ENCODE results near the gene FBXO21. TPM values are rescaled to one million over a fixed set of nuclear protein-coding genes. Genes with fewer than 3 reads are reported as not detected.
"Not testable (repeated sequence)": the region's sequence is repeated elsewhere in the genome, so short reads cannot be mapped to it uniquely, and the experiment has no call there.

FBXO21 gene
- total and polyA plus RNA-seq, 2 of the 13 experiments (the other 11 are each of a cell fraction or from before 2014, with no cell fraction given) = 15.6 to 32.5 TPM

DNA sequence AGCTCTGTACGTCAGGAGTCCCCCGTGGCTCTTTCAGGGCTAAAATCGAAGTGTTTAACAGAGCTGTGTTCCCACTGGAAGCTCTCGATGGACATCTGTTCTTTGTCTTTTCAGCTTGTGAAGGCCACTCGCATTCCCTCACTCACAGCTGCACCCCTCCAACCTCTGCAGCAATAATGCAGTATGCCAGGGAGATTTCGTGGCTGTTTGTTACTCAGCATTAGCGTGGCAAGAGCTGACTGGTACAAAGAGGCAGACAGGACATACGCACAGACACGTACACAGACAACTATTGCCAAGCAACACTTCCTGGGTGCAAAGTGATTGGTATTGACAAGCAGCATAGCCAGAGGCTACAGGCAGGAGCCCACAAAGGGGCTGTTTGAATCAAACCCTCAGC, 11.8 kb upstream of the FBXO21 start:
- TF ChIP-seq RBAK (CRISPR knock-in tag; IDR thresholded peaks at IDR 0.05) (peak; percentile 95), PLRG1 (conservative IDR thresholded peaks at IDR 0.05) (no peak), RFX5 (IDR thresholded peaks at IDR 0.05; ENCODE audit: low read depth, low read length) (no peak)
- no peak overlapping the region for H3K4me2 ChIP-seq (ENCODE audit: low read depth, low read length)
- H3K9me3 ChIP-seq (ENCODE audit: low read length) = no peaks in the 10 kb centered on the region
- no peak overlapping the region for H3K9ac ChIP-seq (ENCODE audit: insufficient read depth, low read depth, low read length)
- H3K4me1 ChIP-seq (ENCODE audit: insufficient read depth, low read length) = no peaks in the 10 kb centered on the region
- in situ Hi-C loops (cut with HindIII; ENCODE audit: extremely low pct_ligation_motif_present, low pct_unique_long_range_greater_than_20kb) (no loop called here), intact Hi-C loops (cut with micrococcal nuclease; ENCODE audit: unreplicated experiment) (no loop called here)
- CTCF ChIA-PET (ENCODE audit: low intra/inter-chr PET ratio, low total read pairs) = no interaction called here
- H2AFZ ChIP-seq (ENCODE audit: low read length) = no peak overlapping the region
- H4K20me1 ChIP-seq (ENCODE audit: insufficient read depth, low read length) = no peaks in the 10 kb centered on the region
- H3K36me3 ChIP-seq (replicated peaks in 1 of 2; ENCODE audit: control insufficient read depth in 1 of 2, insufficient read depth in 2 of 2, low read length in 2 of 2) = no peaks in the 10 kb centered on the region
- no peak overlapping the region for H3K4me3 ChIP-seq (replicated peaks in 1 of 3; ENCODE audit: insufficient read depth in 1 of 3, low read depth in 2 of 3, low read length in 3 of 3)
- DNase-seq (ENCODE audit: low spot score) (no peak), FAIRE-seq (no peak), ATAC-seq (no peak)
- no peaks in the 10 kb centered on the region for H3K79me2 ChIP-seq (ENCODE audit: insufficient read depth, low read length)
- H3K27me3 ChIP-seq (ENCODE audit: control insufficient read depth in 1 of 2, insufficient read depth in 2 of 2, low read length in 2 of 2) = peaks cover 1 to 28% of the 10 kb centered on the region in 2 experiments; a peak in 4 of 5 replicates
- BruUV-seq (replicated peaks) = no TSS peak
- no peak overlapping the region for H3K27ac ChIP-seq (ENCODE audit: extremely low read length, insufficient read depth, low read length)
- POLR2A ChIA-PET = no interaction called here
- WGBS (ENCODE audit: low lambda C conversion rate) = 47% methylated on average over 8 of the region's 9 CpGs

DNA sequence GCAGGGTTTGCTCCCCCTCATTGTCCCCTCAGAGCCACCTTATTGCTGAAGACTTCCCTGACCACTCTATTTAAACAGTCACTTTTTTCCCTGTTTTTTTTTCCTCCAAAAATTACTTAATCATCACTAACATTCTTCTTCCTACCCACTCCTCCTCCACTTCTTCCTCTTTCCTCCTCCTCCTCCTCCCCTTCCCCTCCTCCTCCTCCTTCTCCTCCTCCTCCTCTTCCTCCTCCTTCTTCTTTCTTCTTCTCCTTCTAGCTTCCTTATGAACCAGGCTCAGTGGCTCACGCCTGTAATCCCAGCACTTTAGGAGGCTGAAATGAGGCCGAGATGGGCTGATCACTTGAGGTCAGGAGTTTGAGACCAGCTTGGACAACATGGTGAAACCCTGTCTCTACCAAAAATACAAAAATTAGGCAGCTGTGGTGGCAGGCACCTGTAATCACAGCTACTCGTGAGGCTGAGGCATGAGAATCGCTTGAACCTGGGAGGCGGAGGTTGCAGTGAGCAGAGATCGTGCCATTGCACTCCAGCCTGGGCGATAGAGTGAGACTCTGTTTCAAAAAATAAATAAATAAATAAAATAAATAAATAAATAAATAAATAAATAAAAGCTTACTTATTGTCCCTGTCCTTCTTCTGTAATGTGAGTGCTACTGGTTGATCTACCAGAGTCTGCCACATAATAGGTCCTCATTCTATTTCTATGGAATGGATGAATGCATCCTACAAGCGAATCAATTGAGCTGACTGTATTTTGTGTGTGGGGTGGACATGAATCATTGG, 9.9 kb upstream of the FBXO21 start:
- H3K27ac ChIP-seq (ENCODE audit: extremely low read length, insufficient read depth, low read length); POLR2A ChIA-PET; FAIRE-seq; intact Hi-C loops (cut with micrococcal nuclease; ENCODE audit: unreplicated experiment); CTCF ChIA-PET (ENCODE audit: low intra/inter-chr PET ratio, low total read pairs); H3K9ac ChIP-seq (ENCODE audit: insufficient read depth, low read depth, low read length); H2AFZ ChIP-seq (ENCODE audit: low read length); H3K36me3 ChIP-seq (replicated peaks in 1 of 2; ENCODE audit: control insufficient read depth in 1 of 2, insufficient read depth in 2 of 2, low read length in 2 of 2); H3K4me1 ChIP-seq (ENCODE audit: insufficient read depth, low read length); BruUV-seq (replicated peaks); ATAC-seq; H3K79me2 ChIP-seq (ENCODE audit: insufficient read depth, low read length); H3K4me2 ChIP-seq (ENCODE audit: low read depth, low read length); H3K9me3 ChIP-seq (ENCODE audit: low read length); in situ Hi-C loops (cut with HindIII; ENCODE audit: extremely low pct_ligation_motif_present, low pct_unique_long_range_greater_than_20kb); DNase-seq (ENCODE audit: low spot score); H3K4me3 ChIP-seq (replicated peaks in 1 of 3; ENCODE audit: insufficient read depth in 1 of 3, low read depth in 2 of 3, low read length in 3 of 3); H4K20me1 ChIP-seq (ENCODE audit: insufficient read depth, low read length): not testable (repeated sequence)
- H3K27me3 ChIP-seq (ENCODE audit: control insufficient read depth in 1 of 2, insufficient read depth in 2 of 2, low read length in 2 of 2) = peaks cover 1 to 37% of the 10 kb centered on the region in 2 experiments; a peak in 4 of 5 replicates
- WGBS (ENCODE audit: low lambda C conversion rate) = 38% methylated on average over 8 of the region's 8 CpGs

DNA sequence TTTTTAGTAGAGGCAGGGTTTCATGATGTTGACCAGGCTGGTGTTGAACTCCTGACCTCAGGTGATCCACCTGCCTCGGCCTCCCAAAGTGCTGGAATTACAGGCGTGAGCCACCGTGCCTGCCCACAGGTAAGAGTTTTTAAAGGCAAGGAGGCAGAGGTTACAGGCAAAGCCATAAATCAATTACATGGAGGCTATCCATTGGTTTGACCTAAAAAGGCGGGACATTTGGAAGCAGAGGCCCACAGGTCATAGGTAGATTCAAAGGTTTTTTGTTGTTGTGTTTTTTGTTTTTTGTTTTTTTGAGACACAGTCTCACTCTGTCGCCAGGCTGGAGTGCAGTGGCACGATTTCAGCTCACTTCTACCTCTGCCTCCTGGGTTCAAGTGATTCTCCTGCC, 6.1 kb upstream of the FBXO21 start:
- H3K27ac ChIP-seq (ENCODE audit: extremely low read length, insufficient read depth, low read length); intact Hi-C loops (cut with micrococcal nuclease; ENCODE audit: unreplicated experiment); DNase-seq (ENCODE audit: low spot score); in situ Hi-C loops (cut with HindIII; ENCODE audit: extremely low pct_ligation_motif_present, low pct_unique_long_range_greater_than_20kb); H3K79me2 ChIP-seq (ENCODE audit: insufficient read depth, low read length); ATAC-seq; H3K4me2 ChIP-seq (ENCODE audit: low read depth, low read length); H3K9me3 ChIP-seq (ENCODE audit: low read length); H3K4me1 ChIP-seq (ENCODE audit: insufficient read depth, low read length); H3K4me3 ChIP-seq (replicated peaks in 1 of 3; ENCODE audit: insufficient read depth in 1 of 3, low read depth in 2 of 3, low read length in 3 of 3); H3K36me3 ChIP-seq (replicated peaks in 1 of 2; ENCODE audit: control insufficient read depth in 1 of 2, insufficient read depth in 2 of 2, low read length in 2 of 2); H2AFZ ChIP-seq (ENCODE audit: low read length); POLR2A ChIA-PET; CTCF ChIA-PET (ENCODE audit: low intra/inter-chr PET ratio, low total read pairs); FAIRE-seq; BruUV-seq (replicated peaks); H3K9ac ChIP-seq (ENCODE audit: insufficient read depth, low read depth, low read length); H4K20me1 ChIP-seq (ENCODE audit: insufficient read depth, low read length): not testable (repeated sequence)
- peaks cover 0 to 28% of the 10 kb centered on the region in 2 experiments; a peak in 3 of 5 replicates for H3K27me3 ChIP-seq (ENCODE audit: control insufficient read depth in 1 of 2, insufficient read depth in 2 of 2, low read length in 2 of 2)
- WGBS (ENCODE audit: low lambda C conversion rate) = 9% methylated on average over 6 of the region's 6 CpGs

Data from HepG2 (cell line).